Thoracic aorta (tissue), 2 donors: ENCODE results near the gene PCNX4. TPM values are rescaled to one million over a fixed set of nuclear protein-coding genes. Genes with fewer than 3 reads are reported as not detected.

Experiments
- ATAC-seq: fragments of 150-250 bp; one replicate; pipeline ENCODE4 v1.8.0; 2017; ENCODE audit warnings: low read depth; ENCODE audit not compliant: insufficient number of reproducible peaks, low FRiP score
- DNase-seq: peaks from one replicate; pipeline ENCODE4 v3.0.0-alpha.2; 2020; ENCODE audit warnings: low spot score
- H3K27ac ChIP-seq, 2 donors: fragments of 200-600 bp; sonication (generic); 1 replicate in 1 of 2; 2 replicates in 1 of 2; pipeline ENCODE4 v1.5.1; 2016; ENCODE audit warnings: mild to moderate bottlenecking in 2 of 2, moderate library complexity in 2 of 2
- H3K27me3 ChIP-seq: fragments of 200-600 bp; sonication (generic); replicated peaks from 2 replicates; pipeline ENCODE4 v1.6.0; 2016; ENCODE audit warnings: mild to moderate bottlenecking; ENCODE audit not compliant: insufficient read depth
- H3K36me3 ChIP-seq: fragments of 200-600 bp; sonication (generic); one replicate; pipeline ENCODE4 v1.5.1; 2016
- H3K4me1 ChIP-seq, 2 donors: fragments of 200-600 bp; sonication (generic); 1 replicate in 1 of 2; 2 replicates in 1 of 2; pipeline versions ENCODE4 v1.5.1 to v1.6.0; 2016; ENCODE audit warnings: low read depth in 2 of 2, mild to moderate bottlenecking in 1 of 2; ENCODE audit not compliant: control insufficient read depth in 1 of 2
- H3K4me3 ChIP-seq: fragments of 200-600 bp; sonication (generic); 2 replicates; pipeline ENCODE4 v1.5.1; 2016; ENCODE audit warnings: mild to moderate bottlenecking
- H3K9me3 ChIP-seq: fragments of 200-600 bp; sonication (generic); 2 replicates; pipeline ENCODE4 v1.5.1; 2016
- CTCF ChIP-seq: fragments of 200-600 bp; sonication (generic); IDR thresholded peaks from one replicate; pipeline ENCODE4 v1.5.1; 2019; ENCODE audit warnings: antibody characterized with exemption
- total RNA-seq, 2 donors: library from RNA; depleted of rRNA; stranded (reverse); fragments of >200 nt; gene quantifications; one replicate each; pipeline versions ENCODE4 v1.1.0 to v1.2.3, GENCODE V29; 2016

PCNX4 gene
- total RNA-seq, 2 donors from 2014 or later: 26.7 to 73.2 TPM

- Histone ChIP-seq H3K4me3 (no peak overlapping the region), H3K27me3 (no peaks in the 10 kb centered on the region), H3K36me3 (no peaks in the 10 kb centered on the region), H3K27ac (no peak overlapping the region), H3K4me1 (peaks cover 8 to 12% of the 10 kb centered on the region in 2 donors), H3K9me3 (no peaks in the 10 kb centered on the region)
- TF ChIP-seq CTCF: no peak
- ATAC-seq (no peak), DNase-seq (no peak)
These were observed 78.0 kb downstream of the PCNX4 start for GRCh38 chr14:60169722-60170121.

- ATAC-seq (no peak), DNase-seq (no peak)
These were observed 79.2 kb downstream of the PCNX4 start for GRCh38 chr14:60170948-60171347.

GRCh38 chr14:60171690-60172089 lies 80.0 kb downstream of the PCNX4 start:
- DNase-seq: no peak
- Histone ChIP-seq H3K4me3 (no peak overlapping the region), H3K27ac (no peak overlapping the region), H3K4me1 (peaks cover 0 to under 1% of the 10 kb centered on the region in 2 donors), H3K27me3 (no peaks in the 10 kb centered on the region), H3K9me3 (no peaks in the 10 kb centered on the region), H3K36me3 (no peaks in the 10 kb centered on the region)
- TF ChIP-seq CTCF: no peak
- no peak for ATAC-seq

More at GRCh38 chr14:60170948-60171347, 79.2 kb downstream of the PCNX4 start:
- no peak overlapping the region for H3K4me3 ChIP-seq
- no peak for TF ChIP-seq CTCF
- H3K27ac ChIP-seq: no peak overlapping the region
- no peaks in the 10 kb centered on the region for H3K27me3 ChIP-seq
- no peaks in the 10 kb centered on the region for H3K9me3 ChIP-seq
- peaks cover 7 to 8% of the 10 kb centered on the region in 2 donors for H3K4me1 ChIP-seq
- H3K36me3 ChIP-seq: no peaks in the 10 kb centered on the region

- Histone ChIP-seq H3K36me3 (no peaks in the 10 kb centered on the region), H3K9me3 (no peaks in the 10 kb centered on the region), H3K4me1 (peaks cover 4 to 7% of the 10 kb centered on the region in 2 donors), H3K27me3 (no peaks in the 10 kb centered on the region), H3K27ac (no peak overlapping the region), H3K4me3 (no peak overlapping the region)
- ATAC-seq (no peak), DNase-seq (no peak)
- no peak for TF ChIP-seq CTCF
These were observed 82.9 kb downstream of the PCNX4 start for GRCh38 chr14:60174352-60175254.

- DNase-seq (no peak), ATAC-seq (no peak)
- no peak overlapping the region for H3K27ac ChIP-seq
- no peaks in the 10 kb centered on the region for H3K9me3 ChIP-seq
- H3K36me3 ChIP-seq: no peaks in the 10 kb centered on the region
- H3K4me3 ChIP-seq: no peak overlapping the region
- H3K27me3 ChIP-seq: no peaks in the 10 kb centered on the region
- peaks cover 6 to 9% of the 10 kb centered on the region in 2 donors for H3K4me1 ChIP-seq
- TF ChIP-seq CTCF: no peak
These were observed 83.7 kb downstream of the PCNX4 start for GRCh38 chr14:60175255-60175902.
